HL-60 (cell line): ENCODE results near the gene TMEM190.

ENCODE experiments used
- DNase-seq, 2 experiments: peaks; one replicate each; pipeline ENCODE4 v3.0.0-alpha.2; 2010 to 2020; ENCODE audit warnings: low read depth in 1 of 2, low spot score in 1 of 2
- H3K27ac ChIP-seq: fragments of 250-450 bp; sonication (Bioruptor Pico); replicated peaks from 2 replicates; pipeline ENCODE4 v1.5.1; 2020; ENCODE audit warnings: mild to moderate bottlenecking, moderate library complexity
- H3K27me3 ChIP-seq: fragments of 250-450 bp; sonication (Bioruptor Pico); 2 replicates; pipeline ENCODE4 v1.5.1; 2021; ENCODE audit warnings: mild to moderate bottlenecking, moderate library complexity; ENCODE audit not compliant: insufficient read depth, poor library complexity, severe bottlenecking
- H3K4me3 ChIP-seq: replicated peaks from 2 replicates; pipeline ENCODE4 v1.5.1; 2011; ENCODE audit warnings: mild to moderate bottlenecking, control low read depth, low read length; ENCODE audit not compliant: insufficient read depth
- GABPA ChIP-seq: IDR thresholded peaks from 2 replicates; pipeline ENCODE4 v1.6.1; 2012; ENCODE audit warnings: low read depth
- POLR2AphosphoS5 ChIP-seq: IDR thresholded peaks from 2 replicates; pipeline ENCODE4 v1.6.1; 2012; ENCODE audit warnings: low read depth
- SPI1 ChIP-seq: IDR thresholded peaks from 2 replicates; pipeline ENCODE4 v1.6.1; 2012; ENCODE audit warnings: low read depth, mild to moderate bottlenecking, borderline replicate concordance
- TF ChIP-seq, protein P1 (sequence below): IDR thresholded peaks from one replicate; pipeline ENCODE4 v1.5.1; 2011; ENCODE audit warnings: low read length, control low read depth, inconsistent platforms; ENCODE audit not compliant: insufficient read depth
- TF ChIP-seq, protein P2 (sequence below): IDR thresholded peaks from 2 replicates; pipeline ENCODE4 v1.6.1; 2012; ENCODE audit warnings: low read depth; ENCODE audit not compliant: insufficient replicate concordance

The TMEM190 gene

DNA sequence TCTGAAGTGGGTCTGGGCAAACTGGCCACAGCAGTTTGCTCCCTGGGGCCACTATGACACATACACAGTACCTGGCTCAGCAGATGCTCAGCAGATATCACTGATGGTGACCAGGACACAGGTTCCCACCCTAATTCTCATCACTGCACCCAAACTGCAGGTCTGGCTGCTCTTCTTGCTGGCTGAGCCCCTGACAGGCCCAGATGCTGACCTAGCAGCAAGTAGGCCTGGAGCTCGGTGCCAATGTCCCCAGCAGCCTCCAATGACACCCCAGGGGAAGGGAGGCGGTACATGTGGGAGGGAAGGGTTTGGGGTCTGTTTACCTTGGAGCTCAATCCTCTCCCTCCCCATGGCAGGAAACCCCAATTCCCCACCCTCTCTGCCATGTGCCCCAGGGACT, 25.9 kb downstream of the TMEM190 start:
- no peak for DNase-seq
- no peak overlapping the region for H3K4me3 ChIP-seq
- H3K27ac ChIP-seq = no peak overlapping the region
- no peak for TF ChIP-seq GABPA
- TF ChIP-seq, protein P1, sequence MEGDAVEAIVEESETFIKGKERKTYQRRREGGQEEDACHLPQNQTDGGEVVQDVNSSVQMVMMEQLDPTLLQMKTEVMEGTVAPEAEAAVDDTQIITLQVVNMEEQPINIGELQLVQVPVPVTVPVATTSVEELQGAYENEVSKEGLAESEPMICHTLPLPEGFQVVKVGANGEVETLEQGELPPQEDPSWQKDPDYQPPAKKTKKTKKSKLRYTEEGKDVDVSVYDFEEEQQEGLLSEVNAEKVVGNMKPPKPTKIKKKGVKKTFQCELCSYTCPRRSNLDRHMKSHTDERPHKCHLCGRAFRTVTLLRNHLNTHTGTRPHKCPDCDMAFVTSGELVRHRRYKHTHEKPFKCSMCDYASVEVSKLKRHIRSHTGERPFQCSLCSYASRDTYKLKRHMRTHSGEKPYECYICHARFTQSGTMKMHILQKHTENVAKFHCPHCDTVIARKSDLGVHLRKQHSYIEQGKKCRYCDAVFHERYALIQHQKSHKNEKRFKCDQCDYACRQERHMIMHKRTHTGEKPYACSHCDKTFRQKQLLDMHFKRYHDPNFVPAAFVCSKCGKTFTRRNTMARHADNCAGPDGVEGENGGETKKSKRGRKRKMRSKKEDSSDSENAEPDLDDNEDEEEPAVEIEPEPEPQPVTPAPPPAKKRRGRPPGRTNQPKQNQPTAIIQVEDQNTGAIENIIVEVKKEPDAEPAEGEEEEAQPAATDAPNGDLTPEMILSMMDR = no peak
- TF ChIP-seq, protein P2, sequence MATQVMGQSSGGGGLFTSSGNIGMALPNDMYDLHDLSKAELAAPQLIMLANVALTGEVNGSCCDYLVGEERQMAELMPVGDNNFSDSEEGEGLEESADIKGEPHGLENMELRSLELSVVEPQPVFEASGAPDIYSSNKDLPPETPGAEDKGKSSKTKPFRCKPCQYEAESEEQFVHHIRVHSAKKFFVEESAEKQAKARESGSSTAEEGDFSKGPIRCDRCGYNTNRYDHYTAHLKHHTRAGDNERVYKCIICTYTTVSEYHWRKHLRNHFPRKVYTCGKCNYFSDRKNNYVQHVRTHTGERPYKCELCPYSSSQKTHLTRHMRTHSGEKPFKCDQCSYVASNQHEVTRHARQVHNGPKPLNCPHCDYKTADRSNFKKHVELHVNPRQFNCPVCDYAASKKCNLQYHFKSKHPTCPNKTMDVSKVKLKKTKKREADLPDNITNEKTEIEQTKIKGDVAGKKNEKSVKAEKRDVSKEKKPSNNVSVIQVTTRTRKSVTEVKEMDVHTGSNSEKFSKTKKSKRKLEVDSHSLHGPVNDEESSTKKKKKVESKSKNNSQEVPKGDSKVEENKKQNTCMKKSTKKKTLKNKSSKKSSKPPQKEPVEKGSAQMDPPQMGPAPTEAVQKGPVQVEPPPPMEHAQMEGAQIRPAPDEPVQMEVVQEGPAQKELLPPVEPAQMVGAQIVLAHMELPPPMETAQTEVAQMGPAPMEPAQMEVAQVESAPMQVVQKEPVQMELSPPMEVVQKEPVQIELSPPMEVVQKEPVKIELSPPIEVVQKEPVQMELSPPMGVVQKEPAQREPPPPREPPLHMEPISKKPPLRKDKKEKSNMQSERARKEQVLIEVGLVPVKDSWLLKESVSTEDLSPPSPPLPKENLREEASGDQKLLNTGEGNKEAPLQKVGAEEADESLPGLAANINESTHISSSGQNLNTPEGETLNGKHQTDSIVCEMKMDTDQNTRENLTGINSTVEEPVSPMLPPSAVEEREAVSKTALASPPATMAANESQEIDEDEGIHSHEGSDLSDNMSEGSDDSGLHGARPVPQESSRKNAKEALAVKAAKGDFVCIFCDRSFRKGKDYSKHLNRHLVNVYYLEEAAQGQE = no peak
- no peak for TF ChIP-seq SPI1
- TF ChIP-seq POLR2AphosphoS5 = no peak
- no peaks in the 10 kb centered on the region for H3K27me3 ChIP-seq

DNA sequence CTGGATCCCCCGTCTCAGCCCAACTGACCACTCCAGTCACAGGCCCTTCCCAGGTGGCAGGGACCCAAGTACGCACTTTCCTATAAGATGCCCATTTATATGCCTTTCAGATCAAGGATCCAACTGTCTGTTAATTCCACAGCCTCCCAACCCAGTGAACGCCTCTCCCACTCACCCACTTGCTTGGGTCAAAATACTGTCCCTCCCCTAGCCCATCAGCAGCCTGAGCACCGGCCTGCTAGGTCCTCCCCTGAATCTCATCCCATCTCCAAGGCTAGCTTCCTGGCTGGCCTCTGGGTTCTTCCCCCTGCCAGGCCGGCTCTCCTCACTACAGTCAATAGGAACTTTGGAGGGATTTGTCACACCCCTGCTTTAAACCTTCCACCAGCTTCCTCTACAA, 29.0 kb downstream of the TMEM190 start:
- peak overlapping the region; percentile 91 for H3K4me3 ChIP-seq
- no peak overlapping the region for H3K27ac ChIP-seq
- H3K27me3 ChIP-seq = no peaks in the 10 kb centered on the region
- DNase-seq = no peak
- TF ChIP-seq, protein P1 = no peak
- TF ChIP-seq, protein P2 = no peak
- TF ChIP-seq GABPA = no peak
- TF ChIP-seq SPI1 = no peak
- no peak for TF ChIP-seq POLR2AphosphoS5

DNA sequence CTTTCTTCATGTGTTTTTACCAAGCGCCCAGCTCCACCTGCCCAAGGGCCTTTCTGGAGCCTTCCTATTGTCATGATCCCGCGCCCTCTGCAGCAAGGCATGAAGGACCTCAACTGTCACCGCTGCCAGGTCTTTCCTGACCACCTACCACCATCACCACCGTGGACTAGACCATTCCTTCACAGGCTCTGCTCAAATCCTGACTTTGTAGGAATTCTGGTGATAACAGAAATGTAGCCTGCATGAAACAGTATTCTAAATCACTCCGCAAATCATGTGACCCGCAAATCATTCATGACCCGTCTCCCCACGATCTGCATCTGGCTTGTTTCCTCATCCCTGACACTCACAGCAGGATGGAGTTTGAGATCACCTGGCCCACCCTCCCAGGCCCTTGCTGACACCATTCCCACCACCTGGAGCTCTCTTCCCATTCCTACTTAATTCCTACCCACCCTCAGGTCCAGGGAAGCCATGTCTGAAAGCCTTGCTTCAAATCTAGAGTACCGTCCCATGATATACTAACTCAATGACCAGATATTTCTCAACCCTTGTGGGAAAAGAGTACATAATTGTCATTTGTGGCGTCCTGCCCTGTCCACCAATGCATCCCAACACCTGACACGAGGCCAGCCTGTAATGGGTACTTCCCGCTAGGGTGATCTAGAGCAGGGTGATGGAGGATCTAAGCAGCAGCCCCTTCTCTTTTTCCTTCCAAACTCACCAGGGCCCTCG, 29.6 kb downstream of the TMEM190 start:
- Histone ChIP-seq H3K27me3 (no peaks in the 10 kb centered on the region), H3K27ac (peak overlapping the region; percentile 98), H3K4me3 (peak overlapping the region; percentile 91)
- no peak for DNase-seq
- TF ChIP-seq SPI1 = no peak
- TF ChIP-seq, protein P1 = no peak
- no peak for TF ChIP-seq GABPA
- no peak for TF ChIP-seq POLR2AphosphoS5
- TF ChIP-seq, protein P2 = no peak
